Measurements from ENCODE around the gene NR2F1. TPM values are rescaled to one million over a fixed set of nuclear protein-coding genes. Genes with fewer than 3 reads are reported as not detected.

NR2F1 gene
- total RNA-seq, 2 experiments from 2014 or later, result not detected

DNA sequence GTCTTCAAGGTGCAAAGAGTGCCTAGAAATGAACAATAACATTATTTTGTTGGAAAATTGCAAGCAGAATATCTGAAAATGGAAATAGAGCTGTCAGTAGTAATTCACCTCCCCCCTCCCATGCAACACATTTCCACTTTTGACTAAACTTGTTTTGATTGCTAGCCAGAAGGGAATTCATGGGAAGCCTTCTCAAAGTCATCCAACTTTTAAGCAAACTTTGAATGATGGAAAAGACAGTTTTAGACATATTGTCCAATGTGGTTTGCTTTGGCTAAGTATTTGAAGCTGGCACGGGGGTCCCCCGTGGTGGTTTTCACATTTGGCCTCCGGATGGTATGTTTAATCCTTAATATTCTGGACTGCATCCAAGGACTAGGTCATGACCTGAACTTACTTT is 7.5 kb downstream of the NR2F1 start:
- H3K27ac ChIP-seq (ENCODE audit: low read depth, low read length, poor library complexity, severe bottlenecking), result no peak overlapping the region
- no peak for TF ChIP-seq EZH2phosphoT487 (IDR thresholded peaks at IDR 0.05; ENCODE audit: borderline replicate concordance, low read depth, low read length)
- TF ChIP-seq, protein P1, sequence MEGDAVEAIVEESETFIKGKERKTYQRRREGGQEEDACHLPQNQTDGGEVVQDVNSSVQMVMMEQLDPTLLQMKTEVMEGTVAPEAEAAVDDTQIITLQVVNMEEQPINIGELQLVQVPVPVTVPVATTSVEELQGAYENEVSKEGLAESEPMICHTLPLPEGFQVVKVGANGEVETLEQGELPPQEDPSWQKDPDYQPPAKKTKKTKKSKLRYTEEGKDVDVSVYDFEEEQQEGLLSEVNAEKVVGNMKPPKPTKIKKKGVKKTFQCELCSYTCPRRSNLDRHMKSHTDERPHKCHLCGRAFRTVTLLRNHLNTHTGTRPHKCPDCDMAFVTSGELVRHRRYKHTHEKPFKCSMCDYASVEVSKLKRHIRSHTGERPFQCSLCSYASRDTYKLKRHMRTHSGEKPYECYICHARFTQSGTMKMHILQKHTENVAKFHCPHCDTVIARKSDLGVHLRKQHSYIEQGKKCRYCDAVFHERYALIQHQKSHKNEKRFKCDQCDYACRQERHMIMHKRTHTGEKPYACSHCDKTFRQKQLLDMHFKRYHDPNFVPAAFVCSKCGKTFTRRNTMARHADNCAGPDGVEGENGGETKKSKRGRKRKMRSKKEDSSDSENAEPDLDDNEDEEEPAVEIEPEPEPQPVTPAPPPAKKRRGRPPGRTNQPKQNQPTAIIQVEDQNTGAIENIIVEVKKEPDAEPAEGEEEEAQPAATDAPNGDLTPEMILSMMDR (conservative IDR thresholded peaks at IDR 0.05; ENCODE audit: low read length), result no peak
- H3K4me2 ChIP-seq (ENCODE audit: low read length), result no peak overlapping the region
- no peak overlapping the region for H2AFZ ChIP-seq (ENCODE audit: low read length)
- no peaks in the 10 kb centered on the region for H3K36me3 ChIP-seq (ENCODE audit: insufficient read depth, low read length)
- no peak overlapping the region for H3K4me3 ChIP-seq (ENCODE audit: low read depth, low read length, poor library complexity, severe bottlenecking)
- no peaks in the 10 kb centered on the region for H4K20me1 ChIP-seq (ENCODE audit: insufficient read depth, low read length)
- no TSS peak for BruUV-seq (replicated peaks)
- H3K4me1 ChIP-seq (ENCODE audit: insufficient read depth, low read length, poor library complexity, severe bottlenecking), result no peaks in the 10 kb centered on the region
- intact Hi-C loops (cut with micrococcal nuclease; ENCODE audit: unreplicated experiment), result loop anchor here (5.0 kb wide), 1 partner anchor 207 kb away; no protein-coding TSS in a partner anchor
- no peaks in the 10 kb centered on the region for H3K79me2 ChIP-seq (ENCODE audit: insufficient read depth, low read depth, low read length)
- no peaks in the 10 kb centered on the region for H3K9me3 ChIP-seq (ENCODE audit: low read length)
- no peak for DNase-seq (ENCODE audit: low spot score)
- POLR2A ChIA-PET, result no interaction called here
- no peaks in the 10 kb centered on the region for H3K9me2 ChIP-seq (ENCODE audit: insufficient read depth, low read length)
- CTCF ChIA-PET (ENCODE audit: unreplicated experiment), result no interaction called here

DNA sequence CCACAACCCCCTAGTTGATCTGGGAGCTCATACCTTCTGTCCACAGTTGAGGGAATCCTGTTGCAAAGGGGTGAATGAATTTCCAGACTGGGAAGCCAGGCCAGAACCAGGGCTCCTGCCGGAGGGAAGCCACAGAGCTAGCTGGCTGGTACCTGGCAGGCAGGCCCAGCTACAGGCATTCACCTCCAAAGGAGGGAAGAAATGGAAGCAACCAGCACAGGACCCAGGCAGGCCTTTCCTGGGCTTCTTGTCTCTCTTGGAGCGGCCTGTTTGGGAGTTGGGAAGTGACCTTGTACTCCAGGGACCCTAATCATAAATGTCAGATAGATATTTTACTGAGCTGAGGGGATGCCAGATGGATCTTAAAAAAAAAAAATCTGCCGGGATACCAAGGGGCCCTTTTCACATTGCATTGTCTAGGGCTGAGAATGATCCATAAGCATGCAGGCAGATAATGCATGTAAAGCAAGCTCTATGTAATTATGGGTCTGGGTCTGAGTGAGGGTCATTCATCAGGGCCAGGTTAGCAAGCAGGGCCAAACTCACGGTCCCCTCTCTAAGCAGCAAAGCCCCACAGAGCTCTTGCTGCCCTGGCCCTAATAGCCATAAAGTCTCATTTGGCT is 8.4 kb downstream of the NR2F1 start:
- no TSS peak for BruUV-seq (replicated peaks)
- no peaks in the 10 kb centered on the region for H3K9me3 ChIP-seq (ENCODE audit: low read length)
- H3K9me2 ChIP-seq (ENCODE audit: insufficient read depth, low read length), result no peaks in the 10 kb centered on the region
- H4K20me1 ChIP-seq (ENCODE audit: insufficient read depth, low read length), result no peaks in the 10 kb centered on the region
- no peaks in the 10 kb centered on the region for H3K4me1 ChIP-seq (ENCODE audit: insufficient read depth, low read length, poor library complexity, severe bottlenecking)
- H3K27ac ChIP-seq (ENCODE audit: low read depth, low read length, poor library complexity, severe bottlenecking), result no peak overlapping the region
- H2AFZ ChIP-seq (ENCODE audit: low read length), result no peak overlapping the region
- H3K4me3 ChIP-seq (ENCODE audit: low read depth, low read length, poor library complexity, severe bottlenecking), result no peak overlapping the region
- POLR2A ChIA-PET, result no interaction called here
- no peak overlapping the region for H3K4me2 ChIP-seq (ENCODE audit: low read length)
- no peaks in the 10 kb centered on the region for H3K79me2 ChIP-seq (ENCODE audit: insufficient read depth, low read depth, low read length)
- no peaks in the 10 kb centered on the region for H3K36me3 ChIP-seq (ENCODE audit: insufficient read depth, low read length)
- intact Hi-C loops (cut with micrococcal nuclease; ENCODE audit: unreplicated experiment), result loop anchor here (5.0 kb wide), 1 partner anchor 206 kb away; no protein-coding TSS in a partner anchor
- TF ChIP-seq, protein P1 (conservative IDR thresholded peaks at IDR 0.05; ENCODE audit: low read length), result no peak
- no peak for DNase-seq (ENCODE audit: low spot score)
- CTCF ChIA-PET (ENCODE audit: unreplicated experiment), result no interaction called here

GRCh38 chr5:93592883-93593282 is 9.9 kb downstream of the NR2F1 start:
- CTCF ChIA-PET (ENCODE audit: unreplicated experiment), result no interaction called here
- no peak overlapping the region for H3K4me3 ChIP-seq (ENCODE audit: low read depth, low read length, poor library complexity, severe bottlenecking)
- DNase-seq (ENCODE audit: low spot score), result no peak
- no peak overlapping the region for H3K4me2 ChIP-seq (ENCODE audit: low read length)
- intact Hi-C loops (cut with micrococcal nuclease; ENCODE audit: unreplicated experiment), result loop anchor here (5.0 kb wide), 1 partner anchor 204 kb away; no protein-coding TSS in a partner anchor
- no TSS peak for BruUV-seq (replicated peaks)
- no peak overlapping the region for H2AFZ ChIP-seq (ENCODE audit: low read length)
- no peaks in the 10 kb centered on the region for H3K4me1 ChIP-seq (ENCODE audit: insufficient read depth, low read length, poor library complexity, severe bottlenecking)
- H4K20me1 ChIP-seq (ENCODE audit: insufficient read depth, low read length), result no peaks in the 10 kb centered on the region
- H3K36me3 ChIP-seq (ENCODE audit: insufficient read depth, low read length), result no peaks in the 10 kb centered on the region
- H3K79me2 ChIP-seq (ENCODE audit: insufficient read depth, low read depth, low read length), result no peaks in the 10 kb centered on the region
- TF ChIP-seq, protein P1 (conservative IDR thresholded peaks at IDR 0.05; ENCODE audit: low read length), result no peak
- no peak for TF ChIP-seq EZH2phosphoT487 (IDR thresholded peaks at IDR 0.05; ENCODE audit: borderline replicate concordance, low read depth, low read length)
- H3K9me2 ChIP-seq (ENCODE audit: insufficient read depth, low read length), result no peaks in the 10 kb centered on the region
- POLR2A ChIA-PET, result no interaction called here
- H3K9me3 ChIP-seq (ENCODE audit: low read length), result no peaks in the 10 kb centered on the region
- H3K27ac ChIP-seq (ENCODE audit: low read depth, low read length, poor library complexity, severe bottlenecking), result no peak overlapping the region
